GM18909 (cell line): Measurements from ENCODE around the gene LSP1.

ENCODE experiments used
- ATAC-seq: cut with Tn5 transposase; IDR thresholded peaks from one replicate; pipeline ENCODE4 v1.9.1; 2021; ENCODE audit warnings: mild to moderate bottlenecking; ENCODE audit not compliant: unreplicated experiment, poor library complexity

The LSP1 gene

GRCh38 chr11:1847006-1847735, 5.7 kb upstream of the LSP1 start:
- ATAC-seq = no peak

GRCh38 chr11:1847926-1848639, 4.8 kb upstream of the LSP1 start:
- ATAC-seq = no peak

GRCh38 chr11:1848640-1849430, 4.0 kb upstream of the LSP1 start:
- ATAC-seq = no peak

- no peak for ATAC-seq
Observed at GRCh38 chr11:1851468-1852180, 1.3 kb upstream of the LSP1 start.

GRCh38 chr11:1852271-1852876, 510 bp upstream of the LSP1 start:
- peak; percentile 2 for ATAC-seq

- no peak for ATAC-seq
Observed at GRCh38 chr11:1853376-1854131, 670 bp downstream of the LSP1 start.

- ATAC-seq = peak; percentile 32
Observed at GRCh38 chr11:1854132-1854948, 1.5 kb downstream of the LSP1 start.

GRCh38 chr11:1854949-1855885, 2.3 kb downstream of the LSP1 start:
- peak; percentile 39 for ATAC-seq

- ATAC-seq = no peak
Observed at GRCh38 chr11:1855886-1856265, 3.0 kb downstream of the LSP1 start.

- ATAC-seq = no peak
Observed at GRCh38 chr11:1856306-1857005, 3.6 kb downstream of the LSP1 start.

GRCh38 chr11:1857064-1857463, 4.2 kb downstream of the LSP1 start:
- no peak for ATAC-seq

- no peak for ATAC-seq
Observed at GRCh38 chr11:1858154-1858553, 5.3 kb downstream of the LSP1 start.

GRCh38 chr11:1858576-1858975, 5.7 kb downstream of the LSP1 start:
- no peak for ATAC-seq

- ATAC-seq = no peak
Observed at GRCh38 chr11:1859004-1859403, 6.1 kb downstream of the LSP1 start.

- no peak for ATAC-seq
Observed at GRCh38 chr11:1860108-1860507, 7.2 kb downstream of the LSP1 start.

GRCh38 chr11:1861435-1862411, 8.8 kb downstream of the LSP1 start:
- ATAC-seq = no peak
